HG02763 (cell line): ENCODE data around the gene LRRC23.
"Not testable (repeated sequence)": the region's sequence is repeated elsewhere in the genome, so short reads cannot be mapped to it uniquely, and the experiment has no call there.

Source experiments
- ATAC-seq: cut with Tn5 transposase; IDR thresholded peaks from one replicate; pipeline ENCODE4 v1.9.1; 2021; ENCODE audit warnings: mild to moderate bottlenecking, moderate library complexity; ENCODE audit not compliant: unreplicated experiment

The LRRC23 gene

DNA sequence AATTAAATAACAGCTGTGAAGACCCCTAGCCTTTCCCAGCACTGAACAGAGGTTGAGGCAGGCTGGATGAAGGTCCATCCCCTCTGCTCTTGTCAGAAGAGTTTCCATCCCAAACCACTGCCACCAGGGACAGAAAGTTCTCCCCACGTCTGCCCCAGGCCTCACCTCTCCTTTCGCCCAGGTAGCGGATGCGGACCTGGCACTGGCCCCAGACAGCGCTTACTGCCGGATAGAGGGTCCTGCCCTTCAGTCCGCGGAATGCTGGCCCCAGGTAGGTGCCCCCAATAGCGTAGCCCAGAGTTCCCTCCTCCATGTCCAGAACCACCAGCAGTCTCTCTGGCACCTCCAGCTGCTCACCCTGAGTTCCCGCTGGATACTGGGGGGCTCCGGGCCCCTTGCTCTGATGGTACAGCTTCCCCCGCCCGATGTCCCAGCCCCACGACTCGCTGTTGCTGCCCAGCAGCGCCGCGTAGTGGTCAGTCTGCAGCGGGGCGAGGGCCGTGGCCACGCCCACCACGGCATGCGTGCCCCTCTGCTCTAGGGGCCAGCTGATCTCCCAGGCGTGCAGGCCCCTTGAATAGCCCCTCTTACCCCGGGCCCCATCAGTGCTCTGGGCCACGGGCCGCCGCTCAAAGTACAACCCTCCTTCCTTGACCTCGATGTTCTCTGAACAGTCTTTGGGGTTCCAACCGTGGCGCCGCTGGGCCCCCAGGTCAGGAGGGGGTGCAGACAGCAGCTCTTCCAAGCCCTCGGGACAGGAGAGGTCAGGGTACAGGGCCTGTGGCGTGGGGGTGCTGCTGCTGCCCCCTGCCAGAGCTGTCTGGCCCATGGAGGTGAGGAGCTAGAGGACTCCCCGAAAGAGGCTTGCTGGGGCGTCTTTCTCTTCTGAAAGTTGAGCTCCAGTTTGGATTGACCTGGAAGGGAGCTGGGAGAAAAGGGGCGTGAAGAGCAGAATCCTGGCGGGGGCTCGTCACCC lies 32.3 kb upstream of the LRRC23 start:
- peak; percentile 25 for ATAC-seq

DNA sequence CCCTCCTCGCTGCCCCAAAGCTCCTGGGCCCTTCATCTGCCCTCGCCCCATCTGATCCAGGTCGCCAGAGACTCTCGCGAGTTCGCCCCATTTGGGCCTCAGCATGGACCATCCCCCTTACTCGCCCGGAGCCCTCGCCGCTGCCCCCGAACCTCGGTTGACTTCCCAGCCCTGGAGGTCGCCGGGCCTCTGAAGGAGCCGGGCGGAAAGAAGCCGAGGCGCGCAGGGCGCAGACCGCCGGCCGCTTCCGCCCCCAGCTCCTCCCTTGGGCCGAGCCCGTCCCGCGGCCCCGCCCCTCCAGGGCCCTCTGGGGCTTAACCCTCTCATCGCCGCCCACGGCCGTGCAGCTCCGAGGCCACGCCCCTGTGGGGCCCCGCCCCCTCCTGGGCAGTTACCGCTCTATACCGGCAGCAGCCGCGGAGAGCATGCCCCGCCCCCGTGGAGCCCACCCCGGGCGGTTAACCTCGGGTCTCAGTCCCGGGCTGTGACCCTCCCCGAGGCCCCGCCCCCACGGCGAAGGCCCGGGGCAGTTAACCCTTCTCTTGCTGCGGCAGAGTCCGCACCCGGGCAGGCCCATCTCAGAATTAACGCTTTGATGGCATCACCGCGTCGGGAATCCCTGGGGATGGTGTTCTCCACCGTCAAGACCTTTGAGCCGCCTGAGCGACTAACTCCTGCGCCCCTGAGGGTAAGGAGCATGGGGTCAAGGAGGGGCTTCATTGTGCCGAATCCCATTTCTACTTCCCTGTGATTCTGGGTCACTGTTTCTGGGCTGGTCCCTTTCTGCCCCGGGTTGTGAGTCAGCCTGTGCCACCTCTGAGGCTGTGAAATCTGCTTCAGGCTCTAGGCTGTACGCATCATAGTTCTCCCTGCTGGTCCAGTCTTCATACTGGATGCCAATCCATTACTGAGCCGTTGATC lies 31.3 kb upstream of the LRRC23 start, which contains the start of gene SPSB2:
TSS of gene SPSB2 (minus strand) at position 210 of the 921 bp plus-strand sequence. CDS start 402 bp downstream, outside the sequence.
- ATAC-seq = peak; percentile 68

DNA sequence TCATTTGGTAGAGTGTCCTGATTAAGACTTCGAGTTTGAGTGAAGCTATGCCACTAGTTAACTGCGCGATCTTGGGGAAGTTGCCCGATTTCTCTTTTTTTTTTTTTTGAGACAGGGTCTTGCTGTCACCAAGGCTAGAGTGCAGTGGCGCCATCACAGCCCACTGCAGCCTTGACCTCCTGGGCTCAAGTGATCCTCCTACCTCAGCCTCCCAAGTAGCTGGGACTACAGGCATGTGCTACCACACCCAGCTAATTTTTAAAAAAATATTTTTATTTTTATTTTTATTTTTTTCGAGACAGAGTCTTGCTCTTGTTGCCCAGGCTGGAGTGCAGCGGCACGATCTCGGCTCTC lies 30.6 kb upstream of the LRRC23 start:
- ATAC-seq = not testable (repeated sequence)

DNA sequence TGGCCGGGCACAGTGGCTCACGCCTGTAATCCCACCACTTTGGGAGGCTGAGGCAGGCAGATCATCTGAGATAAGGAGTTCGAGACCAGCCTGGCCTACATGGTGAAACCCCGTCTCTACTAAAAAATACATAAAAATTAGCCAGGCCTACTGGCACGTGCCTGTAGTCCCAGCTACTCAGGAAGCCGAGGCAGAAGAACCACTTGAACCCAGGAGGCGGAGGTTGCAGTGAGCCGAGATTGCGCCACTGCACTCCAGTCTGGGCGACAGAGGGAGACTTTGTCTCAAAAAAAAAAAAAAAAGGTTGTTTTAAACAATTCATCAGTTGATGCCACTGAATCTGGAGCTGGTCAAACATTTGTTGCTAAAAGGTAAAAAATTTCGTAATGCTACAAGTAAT lies 24.8 kb upstream of the LRRC23 start:
- not testable (repeated sequence) for ATAC-seq

DNA sequence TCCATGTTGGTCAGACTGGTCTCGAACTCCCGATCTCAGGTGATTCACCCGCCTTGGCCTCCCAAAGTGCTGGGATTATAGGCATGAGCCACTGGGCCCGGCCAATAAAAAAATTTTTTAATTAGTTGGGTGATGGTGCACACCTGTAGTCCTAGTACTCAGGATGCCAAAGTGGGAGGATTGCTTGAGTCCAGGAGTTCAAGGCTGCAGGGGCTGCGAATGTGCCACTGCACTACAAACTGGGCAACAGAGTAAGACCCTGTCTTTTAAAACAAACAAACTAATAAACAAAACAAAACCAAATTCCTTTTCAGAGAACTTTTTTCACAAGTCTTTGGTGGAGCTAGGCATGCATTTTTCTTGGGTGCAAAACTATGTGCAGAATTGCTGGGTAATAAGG lies 21.4 kb upstream of the LRRC23 start:
- no peak for ATAC-seq

DNA sequence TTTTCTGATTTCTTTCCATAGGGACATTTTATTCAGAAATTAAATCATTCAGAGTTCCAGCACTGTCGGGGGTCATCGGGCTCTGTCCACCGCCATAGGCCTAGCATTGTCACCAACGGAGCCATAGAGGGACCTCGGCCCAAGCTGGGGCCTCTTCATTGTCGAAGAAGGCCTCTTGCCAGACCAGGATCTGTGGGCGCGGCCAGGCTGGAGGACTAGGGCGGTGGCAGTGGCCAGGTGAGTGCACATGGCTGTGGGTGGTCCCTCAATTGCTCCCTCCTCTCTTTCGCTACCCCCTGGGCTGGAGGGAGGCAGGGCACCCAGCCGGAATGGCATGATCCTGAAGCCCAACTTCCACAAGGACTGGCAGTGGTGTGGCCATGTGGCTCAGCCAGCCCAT lies 20.9 kb upstream of the LRRC23 start:
- no peak for ATAC-seq

DNA sequence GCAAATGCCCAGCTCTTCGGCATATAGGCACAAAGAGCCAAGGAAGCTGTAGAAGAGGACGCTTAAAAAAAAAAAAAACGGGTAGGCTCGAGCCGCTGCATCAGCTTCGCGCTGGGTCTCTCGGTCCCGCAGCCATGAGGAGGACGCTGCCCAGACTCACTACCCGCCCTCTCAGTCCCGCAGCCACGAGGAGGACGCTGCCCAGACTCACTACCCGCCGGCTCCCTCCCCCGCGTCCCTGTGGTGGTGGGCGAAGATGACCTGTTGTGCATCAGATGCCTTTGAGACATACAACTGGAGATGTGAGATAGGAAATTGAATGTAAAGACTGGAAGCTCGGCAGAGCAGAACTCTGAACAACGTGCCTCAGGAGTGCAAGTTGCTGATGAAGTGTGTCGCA lies 20.1 kb upstream of the LRRC23 start:
- ATAC-seq = no peak

DNA sequence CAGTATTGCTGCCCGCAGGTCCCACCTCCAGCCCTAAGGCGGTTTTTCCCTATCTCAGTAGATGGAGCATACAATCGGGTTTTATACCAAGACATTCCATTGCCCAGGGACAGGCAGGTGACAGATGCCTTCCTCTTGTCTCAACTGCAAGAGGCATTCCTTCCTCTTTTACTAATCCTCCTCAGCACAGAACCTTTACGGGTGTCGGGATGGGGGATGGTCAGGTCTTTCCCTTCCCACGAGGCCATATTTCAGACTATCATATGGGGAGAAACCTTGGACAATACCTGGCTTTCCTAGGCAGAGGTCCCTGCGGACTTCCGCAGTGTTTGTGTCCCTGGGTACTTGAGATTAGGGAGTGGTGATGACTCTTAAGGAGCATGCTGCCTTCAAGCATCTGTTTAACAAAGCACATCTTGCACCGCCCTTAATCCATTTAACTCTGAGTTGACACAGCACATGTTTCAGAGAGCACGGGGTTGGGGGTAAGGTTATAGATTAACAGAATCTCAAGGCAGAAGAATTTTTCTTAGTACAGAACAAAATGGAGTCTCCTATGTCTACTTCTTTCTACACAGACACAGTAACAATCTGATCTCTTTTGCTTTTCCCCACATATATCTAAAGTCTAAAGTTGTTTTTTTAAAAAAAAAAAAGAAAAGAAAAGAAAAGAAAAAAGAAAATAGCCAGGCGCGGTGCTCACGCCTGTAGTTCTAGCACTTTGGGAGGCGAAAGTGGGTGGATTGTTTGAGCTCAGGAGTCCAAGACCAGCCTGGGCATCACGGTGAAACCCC lies 18.2 kb upstream of the LRRC23 start:
- not testable (repeated sequence) for ATAC-seq

DNA sequence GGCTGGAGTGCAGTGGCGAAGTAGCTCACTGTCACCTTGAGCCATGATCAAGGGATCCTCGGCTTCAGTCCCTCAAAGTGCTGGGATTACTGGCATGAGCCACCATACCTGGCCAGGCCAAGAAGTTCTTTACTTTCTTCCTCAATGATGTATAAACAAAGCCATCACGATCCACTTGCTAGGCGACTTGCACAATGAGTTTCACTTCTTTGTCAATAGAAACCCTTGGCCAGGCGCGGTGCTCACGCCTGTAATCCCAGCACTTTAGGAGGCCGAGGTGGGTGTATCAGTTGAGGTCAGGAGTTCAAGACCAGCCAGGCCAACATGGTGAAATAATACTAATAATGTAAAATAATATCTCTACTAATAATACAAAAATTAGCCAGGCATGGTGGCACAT lies 17.2 kb upstream of the LRRC23 start:
- no peak for ATAC-seq

DNA sequence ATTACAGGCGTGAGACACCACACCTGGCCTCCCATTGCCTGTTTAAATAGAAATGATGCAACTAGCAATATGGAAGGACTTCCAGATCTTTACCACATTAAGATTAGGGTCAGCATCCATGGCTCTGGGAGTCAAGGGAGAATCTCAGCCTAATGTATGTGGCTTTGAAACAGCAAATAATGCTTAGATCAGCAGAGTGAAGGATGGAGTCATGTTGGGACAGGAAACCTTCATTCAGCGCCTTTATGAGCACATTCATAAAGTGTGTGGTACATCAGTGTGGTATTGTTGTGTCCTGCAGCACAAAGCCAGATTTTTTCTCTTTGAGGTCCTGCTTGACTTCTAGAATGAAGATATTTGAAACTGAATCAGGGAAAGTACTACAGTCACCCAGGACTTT lies 16.3 kb upstream of the LRRC23 start:
- ATAC-seq = no peak

DNA sequence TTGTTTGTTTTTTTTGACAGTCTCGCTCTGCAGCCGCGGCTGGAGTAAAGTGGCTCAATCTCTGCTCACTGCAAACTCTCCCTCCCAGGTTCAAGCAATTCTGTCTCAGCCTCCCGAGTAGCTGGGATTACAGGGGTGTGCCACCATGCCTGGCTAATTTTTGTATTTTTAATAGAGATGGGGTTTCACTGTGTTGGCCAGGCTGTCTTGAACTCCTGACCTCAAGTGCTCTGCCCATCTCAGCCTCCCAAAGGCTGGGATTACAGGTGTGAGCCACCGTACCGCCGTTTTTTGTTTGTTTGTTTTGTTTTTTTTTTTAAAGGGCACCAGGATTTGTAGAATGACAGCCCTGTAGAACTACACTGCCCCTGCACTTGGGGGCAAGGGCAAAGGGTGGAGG lies 15.8 kb upstream of the LRRC23 start:
- not testable (repeated sequence) for ATAC-seq

DNA sequence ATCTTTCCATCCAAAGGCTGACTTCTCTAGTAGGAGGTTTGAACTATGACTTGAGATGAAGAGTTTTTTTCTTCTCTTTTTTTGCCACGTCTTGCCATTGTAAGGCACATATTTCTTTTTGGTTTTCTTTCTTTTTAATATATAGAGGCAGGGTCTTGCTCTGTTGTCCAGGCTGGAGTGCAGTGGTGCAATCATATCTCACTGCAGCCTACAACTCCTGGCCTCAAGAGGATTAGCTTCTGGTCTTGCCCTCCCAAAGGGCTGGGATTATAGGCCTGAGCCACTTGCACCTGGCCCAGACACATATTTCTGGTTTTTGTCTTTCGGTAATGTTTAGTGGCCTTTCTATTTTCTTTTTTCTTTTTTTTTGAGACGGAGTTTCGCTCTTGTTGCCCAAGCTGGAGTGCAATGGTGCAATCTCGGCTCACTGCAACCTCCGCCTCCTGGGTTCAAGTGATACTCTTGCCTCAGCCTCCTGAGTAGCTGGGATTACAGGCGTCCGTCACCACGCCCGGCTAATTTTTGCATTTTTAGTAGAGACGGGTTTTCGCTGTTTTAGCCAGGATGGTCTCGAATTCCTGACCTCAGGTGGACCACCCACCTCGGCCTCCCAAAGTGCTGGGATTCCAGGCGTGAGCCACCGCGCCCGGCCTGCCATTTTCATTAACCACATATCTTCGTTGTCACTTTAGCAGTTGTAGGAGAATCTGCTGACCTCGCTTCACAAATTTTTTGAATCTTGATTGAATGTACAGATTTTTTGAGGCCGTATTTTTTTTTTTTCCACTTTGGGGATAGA lies 14.6 kb upstream of the LRRC23 start:
- ATAC-seq = not testable (repeated sequence)

DNA sequence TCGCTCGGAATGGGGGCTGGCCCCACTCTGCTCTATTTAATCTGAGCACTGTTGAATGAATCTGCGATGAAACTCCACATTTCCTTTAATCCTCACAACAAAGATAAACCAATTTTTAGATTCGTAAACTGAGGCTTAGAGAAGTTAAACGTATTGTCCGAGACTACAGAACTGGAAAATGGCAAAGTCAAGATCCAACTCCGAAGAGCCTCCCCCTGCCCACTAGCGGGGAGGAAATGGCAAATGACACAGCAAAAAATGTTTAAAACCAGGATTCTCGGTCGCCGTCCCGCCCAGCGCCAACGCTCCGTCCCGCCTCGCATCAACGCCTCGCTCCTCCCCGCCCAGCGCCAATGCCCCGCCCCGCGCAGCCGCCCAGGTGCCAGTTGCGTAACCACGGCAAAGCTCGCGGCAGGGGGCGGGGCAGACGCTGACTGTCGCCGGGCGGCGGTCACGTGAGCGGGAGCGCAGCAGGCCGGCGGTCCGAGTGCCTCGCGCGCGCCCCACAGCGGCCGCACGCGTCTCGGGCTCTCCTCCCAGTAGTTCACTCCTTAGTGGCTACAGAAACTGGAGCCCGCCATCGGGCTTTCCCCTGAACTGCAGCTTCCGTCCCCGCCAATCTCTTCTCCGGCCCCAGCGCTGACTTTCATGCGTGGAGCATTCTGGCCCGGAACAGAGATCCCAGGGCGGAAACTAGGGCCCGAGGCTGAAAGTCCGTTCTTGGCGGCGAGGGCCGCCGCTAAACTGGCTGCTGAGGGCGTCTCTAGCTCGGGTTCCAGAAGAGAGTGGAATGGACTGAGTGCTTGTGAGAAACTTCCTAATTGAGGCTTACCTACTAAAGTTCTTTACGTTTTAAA lies 13.6 kb upstream of the LRRC23 start:
- peak; percentile 90 for ATAC-seq

DNA sequence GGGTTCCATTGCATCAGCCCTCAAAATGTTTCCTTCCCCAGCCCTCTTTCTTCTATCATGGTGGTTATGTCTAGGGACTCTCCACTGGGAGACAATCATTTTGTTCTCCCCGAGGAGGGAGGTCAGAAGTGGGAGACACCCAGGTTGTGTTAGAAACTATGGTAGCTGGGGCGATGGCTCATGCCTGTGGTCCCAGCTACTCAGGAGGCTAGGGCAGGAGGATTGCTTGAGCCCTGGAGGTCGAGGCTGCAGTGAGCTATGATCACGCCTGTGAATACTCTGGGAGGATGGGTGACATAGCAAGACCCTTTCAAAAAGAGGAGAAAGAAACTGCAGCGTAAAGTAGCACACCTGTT lies 13.0 kb upstream of the LRRC23 start:
- no peak for ATAC-seq

DNA sequence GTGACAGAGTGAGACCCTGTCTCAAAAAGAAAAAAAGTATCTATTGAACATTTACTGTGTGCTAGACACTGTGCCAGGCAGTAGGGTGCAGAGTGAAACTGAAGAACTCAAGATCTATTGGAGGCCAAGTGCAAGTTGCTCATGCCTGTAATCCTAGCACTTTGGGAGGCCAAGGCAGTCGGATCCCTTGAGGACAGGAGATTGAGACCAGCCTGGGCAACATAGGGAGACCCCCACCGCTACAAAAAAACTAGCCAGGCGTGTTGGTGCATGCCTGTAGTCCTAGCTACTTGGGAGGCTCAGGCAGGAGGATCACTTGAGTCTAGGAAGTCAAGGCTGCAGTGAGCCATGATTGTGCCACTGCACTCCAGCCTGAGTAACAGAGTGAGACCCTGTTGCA lies 11.9 kb upstream of the LRRC23 start:
- ATAC-seq = not testable (repeated sequence)

DNA sequence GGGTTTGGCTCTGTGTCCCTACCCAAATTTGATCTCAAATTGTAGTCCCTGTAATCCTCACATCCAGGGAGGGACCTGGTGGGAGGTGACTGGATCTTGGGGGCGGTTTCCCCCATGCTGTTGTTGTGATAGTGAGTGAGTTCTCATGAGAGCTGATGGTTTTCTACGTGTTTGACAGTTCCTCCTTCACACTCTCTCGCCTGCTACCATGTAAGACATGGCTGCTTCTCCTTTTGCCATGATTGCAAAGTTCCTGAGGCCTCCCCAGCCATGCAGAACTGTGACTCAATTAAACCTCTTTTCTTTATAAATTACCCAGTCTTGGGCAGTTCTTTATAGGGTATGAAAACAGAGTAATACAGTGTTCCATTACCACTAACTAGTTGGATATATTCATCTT lies 10.3 kb upstream of the LRRC23 start:
- ATAC-seq = no peak

DNA sequence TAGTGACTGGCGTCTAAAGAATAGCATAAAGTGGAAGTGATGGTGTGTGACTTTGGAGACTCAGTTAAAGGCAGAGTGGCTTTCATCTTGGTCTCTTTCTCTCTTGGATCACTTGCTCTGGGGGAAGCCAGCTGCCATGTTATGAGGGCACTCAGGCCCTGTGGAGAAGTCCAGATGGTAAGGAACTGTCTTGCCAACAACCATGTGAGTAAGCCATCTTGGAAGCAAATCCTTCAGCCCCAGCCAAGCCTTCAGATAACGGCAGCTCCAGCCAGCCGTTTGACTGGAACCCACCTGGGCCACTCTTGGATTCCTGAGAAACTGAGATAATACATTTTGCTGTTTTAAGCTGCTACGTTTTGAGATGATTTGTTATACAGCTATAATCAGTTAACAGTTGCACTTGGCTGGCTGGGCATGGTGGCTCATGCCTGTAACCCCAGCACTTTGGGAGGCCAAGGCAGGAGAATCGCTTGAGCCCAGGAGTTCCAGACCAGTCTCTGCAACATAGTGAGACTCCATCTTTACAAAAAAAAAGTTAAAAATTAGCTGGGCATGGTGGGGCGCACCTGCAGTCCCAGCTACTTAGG lies 7.7 kb upstream of the LRRC23 start:
- ATAC-seq = no peak

DNA sequence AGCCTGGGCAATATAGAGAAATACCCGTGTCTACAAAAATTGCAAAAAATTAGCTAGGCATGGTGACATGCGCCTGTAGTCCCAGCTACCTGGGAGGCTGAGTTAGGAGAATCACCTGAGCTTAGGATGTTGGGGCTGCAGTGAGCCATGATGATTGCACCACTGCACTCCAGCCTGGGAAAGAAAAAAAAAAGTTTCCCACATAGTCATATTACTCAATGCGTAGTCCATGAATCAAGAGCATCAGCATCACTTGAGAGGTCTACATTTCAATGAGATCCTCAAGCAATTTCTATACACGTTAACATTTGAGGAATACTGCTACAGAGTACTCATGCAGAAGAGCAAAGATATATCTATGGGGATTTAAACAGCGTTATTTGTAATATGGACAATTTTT lies 5.2 kb upstream of the LRRC23 start:
- no peak for ATAC-seq
